Measurements from ENCODE around the gene METTL25B.

DNA sequence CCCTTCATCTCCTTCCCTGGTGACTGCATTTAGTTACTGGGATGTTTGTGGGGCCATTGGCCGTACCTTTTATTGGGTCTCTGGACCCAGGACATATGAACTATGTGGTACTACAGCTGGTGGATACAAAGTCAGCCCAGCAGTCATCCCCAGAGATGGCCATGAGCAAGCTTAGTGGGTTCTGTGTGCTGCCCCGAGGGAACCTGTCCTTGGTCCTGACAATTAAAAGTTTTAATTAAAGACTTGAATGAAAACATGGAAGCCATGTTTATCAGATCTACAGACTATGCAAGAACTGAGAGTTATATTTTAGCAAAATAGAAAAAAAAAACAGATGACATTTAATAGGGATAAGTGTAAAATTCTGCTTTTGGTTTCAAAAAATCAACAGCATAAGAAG is 48.2 kb upstream of the METTL25B start:
- no peak for TF ChIP-seq RAD21 (CRISPR knock-in tag; IDR thresholded peaks at IDR 0.05)
- TF ChIP-seq ZSCAN21 (CRISPR knock-in tag; IDR thresholded peaks at IDR 0.05; ENCODE audit: borderline replicate concordance): no peak
- no peak for TF ChIP-seq SNAPC4 (CRISPR knock-in tag; IDR thresholded peaks at IDR 0.05)
- TF ChIP-seq, protein P1, sequence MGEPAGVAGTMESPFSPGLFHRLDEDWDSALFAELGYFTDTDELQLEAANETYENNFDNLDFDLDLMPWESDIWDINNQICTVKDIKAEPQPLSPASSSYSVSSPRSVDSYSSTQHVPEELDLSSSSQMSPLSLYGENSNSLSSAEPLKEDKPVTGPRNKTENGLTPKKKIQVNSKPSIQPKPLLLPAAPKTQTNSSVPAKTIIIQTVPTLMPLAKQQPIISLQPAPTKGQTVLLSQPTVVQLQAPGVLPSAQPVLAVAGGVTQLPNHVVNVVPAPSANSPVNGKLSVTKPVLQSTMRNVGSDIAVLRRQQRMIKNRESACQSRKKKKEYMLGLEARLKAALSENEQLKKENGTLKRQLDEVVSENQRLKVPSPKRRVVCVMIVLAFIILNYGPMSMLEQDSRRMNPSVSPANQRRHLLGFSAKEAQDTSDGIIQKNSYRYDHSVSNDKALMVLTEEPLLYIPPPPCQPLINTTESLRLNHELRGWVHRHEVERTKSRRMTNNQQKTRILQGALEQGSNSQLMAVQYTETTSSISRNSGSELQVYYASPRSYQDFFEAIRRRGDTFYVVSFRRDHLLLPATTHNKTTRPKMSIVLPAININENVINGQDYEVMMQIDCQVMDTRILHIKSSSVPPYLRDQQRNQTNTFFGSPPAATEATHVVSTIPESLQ (CRISPR knock-in tag; conservative IDR thresholded peaks at IDR 0.05): no peak
- TF ChIP-seq ZNF235 (CRISPR knock-in tag; IDR thresholded peaks at IDR 0.05; ENCODE audit: borderline replicate concordance): no peak

All from HepG2 (cell line).